ENCODE results near the gene PRSS2. TPM values are rescaled to one million over a fixed set of nuclear protein-coding genes. Genes with fewer than 3 reads are reported as not detected.

PRSS2 gene
- total and polyA plus RNA-seq, 2 donors (not counting 3 experiments of a cell fraction or from before 2014, with no cell fraction given) = 0.25 TPM; not detected in 1

DNA sequence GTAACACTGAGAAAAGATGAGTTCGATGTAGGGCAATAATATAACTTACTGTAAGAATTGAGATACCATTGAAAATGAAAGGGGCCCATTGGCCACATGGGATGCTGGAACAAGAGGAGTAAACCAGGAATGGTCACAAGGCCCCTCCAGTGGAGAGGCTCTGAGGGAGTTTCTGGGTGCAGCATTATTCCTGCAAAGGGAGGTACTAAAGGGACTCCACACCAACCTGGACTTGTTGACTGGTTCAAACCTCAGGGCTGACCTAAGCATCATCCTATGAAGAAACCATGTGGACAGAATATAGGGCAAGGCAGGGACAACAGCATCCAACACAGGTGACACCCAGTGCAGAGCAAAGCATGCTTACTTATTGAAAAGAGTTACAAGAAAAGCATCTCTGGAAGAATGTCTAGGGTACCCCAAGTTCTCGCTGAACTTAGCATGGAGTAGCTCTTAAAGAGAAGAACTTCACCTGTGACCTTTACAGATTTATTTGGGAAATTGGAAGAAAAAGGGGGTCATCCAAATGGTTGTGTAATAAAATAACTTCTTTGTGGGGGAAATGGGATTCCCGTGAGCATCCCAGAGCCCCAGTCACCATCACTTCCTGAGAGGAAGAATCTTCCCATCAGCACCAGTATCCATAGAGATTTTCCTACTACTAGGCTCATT lies 34.7 kb downstream of the PRSS2 start:
- CTCF ChIA-PET = interaction anchor here (8.4 to 9.8 kb wide), 2 partner anchors 15 to 271 kb away, joined by 119 to 425 read pairs; no protein-coding TSS in a partner anchor

DNA sequence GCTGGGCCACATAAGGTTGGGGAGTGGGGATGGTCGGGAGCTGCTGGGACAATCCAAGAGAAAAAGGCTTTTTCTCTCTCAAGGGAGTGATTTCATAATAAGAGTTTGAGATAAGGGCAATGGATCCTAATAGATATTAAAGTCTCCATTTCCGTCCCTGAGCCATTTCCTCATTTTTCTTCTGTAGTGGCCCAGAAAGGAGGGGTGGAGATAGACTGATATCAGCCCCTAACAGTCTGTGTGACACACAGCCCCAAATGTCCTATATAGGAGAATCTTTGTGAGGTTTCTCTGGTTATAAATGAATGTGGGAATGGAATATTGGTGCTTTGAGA lies 35.2 kb downstream of the PRSS2 start:
- intact Hi-C loops (cut with micrococcal nuclease) = loop anchor here (5.0 kb wide), 1 partner anchor 586 kb away; no protein-coding TSS in a partner anchor
- TF ChIP-seq POLR2AphosphoS5 (IDR thresholded peaks at IDR 0.05; ENCODE audit: insufficient read depth, low read depth, low read length) (peak; percentile 7), EZH2 (IDR thresholded peaks at IDR 0.05; ENCODE audit: borderline replicate concordance, low read depth, low read length, severe bottlenecking) (no peak)
- Histone ChIP-seq H3K4me1 (ENCODE audit: control insufficient read depth, extremely low read depth, insufficient read depth, low read length) (peaks cover 58% of the 10 kb centered on the region), H3K4me3 (replicated peaks in 1 of 3; ENCODE audit: insufficient read depth in 1 of 3, low read depth in 1 of 3, low read length in 3 of 3) (no peak overlapping the region), H4K20me1 (replicated peaks; ENCODE audit: control insufficient read depth, extremely low read depth, insufficient read depth, low read length) (no peaks in the 10 kb centered on the region), H3K9me1 (replicated peaks; ENCODE audit: control insufficient read depth, extremely low read depth, insufficient read depth, low read length) (no peaks in the 10 kb centered on the region), H2AFZ (ENCODE audit: low read depth, low read length) (no peak overlapping the region), H3K9ac (replicated peaks; ENCODE audit: extremely low read depth, insufficient read depth, low read length) (no peak overlapping the region), H3K4me2 (ENCODE audit: insufficient read depth, low read length) (no peak overlapping the region), H3K79me2 (ENCODE audit: control insufficient read depth, insufficient read depth, low read length) (peaks cover 15% of the 10 kb centered on the region), H3K27ac (ENCODE audit: insufficient read depth, low read depth, low read length) (peak overlapping the region; percentile 98), H3K27me3 (ENCODE audit: control insufficient read depth in 2 of 2, insufficient read depth in 2 of 2, low read length in 2 of 2) (no peaks in the 10 kb centered on the region), H3K36me3 (ENCODE audit: control insufficient read depth in 2 of 2, extremely low read depth in 1 of 2, insufficient read depth in 2 of 2, low read length in 2 of 2) (peaks cover 0 to 9% of the 10 kb centered on the region in 2 experiments), H3K9me3 (replicated peaks; ENCODE audit: control insufficient read depth, insufficient read depth, low read length) (no peaks in the 10 kb centered on the region)
- dilution Hi-C loops (cut with MboI; ENCODE audit: extremely low pct_ligation_motif_present, low sequenced_read_pairs) = no loop called here
- BruUV-seq (replicated peaks) = no TSS peak
- POLR2A ChIA-PET = no interaction called here
- CTCF ChIA-PET = interaction anchor here (8.4 to 9.8 kb wide), 2 partner anchors 16 to 271 kb away, joined by 119 to 425 read pairs; no protein-coding TSS in a partner anchor
- DNase-seq (ENCODE audit: low read depth, low spot score) (no peak), FAIRE-seq (no peak)

More for the DNA sequence above, 34.7 kb downstream of the PRSS2 start:
- H3K27ac ChIP-seq (ENCODE audit: insufficient read depth, low read depth, low read length) = no peak overlapping the region
- no peaks in the 10 kb centered on the region for H3K9me1 ChIP-seq (replicated peaks; ENCODE audit: control insufficient read depth, extremely low read depth, insufficient read depth, low read length)
- peaks cover 20% of the 10 kb centered on the region for H3K79me2 ChIP-seq (ENCODE audit: control insufficient read depth, insufficient read depth, low read length)
- H2AFZ ChIP-seq (ENCODE audit: low read depth, low read length) = no peak overlapping the region
- H3K4me1 ChIP-seq (ENCODE audit: control insufficient read depth, extremely low read depth, insufficient read depth, low read length) = peaks cover 54% of the 10 kb centered on the region
- no peaks in the 10 kb centered on the region for H4K20me1 ChIP-seq (replicated peaks; ENCODE audit: control insufficient read depth, extremely low read depth, insufficient read depth, low read length)
- H3K4me2 ChIP-seq (ENCODE audit: insufficient read depth, low read length) = no peak overlapping the region
- POLR2A ChIA-PET = no interaction called here
- no peak for FAIRE-seq
- no peaks in the 10 kb centered on the region for H3K27me3 ChIP-seq (ENCODE audit: control insufficient read depth in 2 of 2, insufficient read depth in 2 of 2, low read length in 2 of 2)
- TF ChIP-seq MYC (IDR thresholded peaks at IDR 0.05; ENCODE audit: low read depth, low read length) (no peak), JUN (IDR thresholded peaks at IDR 0.05; ENCODE audit: borderline replicate concordance, insufficient read depth, insufficient read length, low read depth) (no peak), POLR2AphosphoS5 (IDR thresholded peaks at IDR 0.05; ENCODE audit: insufficient read depth, low read depth, low read length) (peak; percentile 41)
- intact Hi-C loops (cut with micrococcal nuclease) (loop anchor here (5.0 kb wide), 1 partner anchor 587 kb away; no protein-coding TSS in a partner anchor), dilution Hi-C loops (cut with MboI; ENCODE audit: extremely low pct_ligation_motif_present, low sequenced_read_pairs) (no loop called here)
- H3K9me3 ChIP-seq (replicated peaks; ENCODE audit: control insufficient read depth, insufficient read depth, low read length) = no peaks in the 10 kb centered on the region
- BruUV-seq (replicated peaks) = no TSS peak
- no peak overlapping the region for H3K9ac ChIP-seq (replicated peaks; ENCODE audit: extremely low read depth, insufficient read depth, low read length)
- DNase-seq (ENCODE audit: low read depth, low spot score) = no peak
- H3K4me3 ChIP-seq (replicated peaks in 1 of 3; ENCODE audit: insufficient read depth in 1 of 3, low read depth in 1 of 3, low read length in 3 of 3) = no peak overlapping the region
- peaks cover 0 to 9% of the 10 kb centered on the region in 2 experiments for H3K36me3 ChIP-seq (ENCODE audit: control insufficient read depth in 2 of 2, extremely low read depth in 1 of 2, insufficient read depth in 2 of 2, low read length in 2 of 2)
